ENCODE measurements around the gene ATF2. TPM values are rescaled to one million over a fixed set of nuclear protein-coding genes. Genes with fewer than 3 reads are reported as not detected.
"Not testable (repeated sequence)": the region's sequence is repeated elsewhere in the genome, so short reads cannot be mapped to it uniquely, and the experiment has no call there.

ATF2 gene
- total RNA-seq, 1 donor from 2014 or later = 59.8 TPM

GRCh38 chr2:175131252-175131651, 36.8 kb downstream of the ATF2 start:
- no peaks in the 10 kb centered on the region for H3K27me3 Mint-ChIP-seq (ENCODE audit: low read depth)
- no peaks in the 10 kb centered on the region for H3K9me3 Mint-ChIP-seq (ENCODE audit: low read depth)
- no peak for TF ChIP-seq CTCF (IDR thresholded peaks at IDR 0.05)
- no peak overlapping the region for H3K27ac Mint-ChIP-seq (ENCODE audit: unreplicated experiment)
- peaks cover 15% of the 10 kb centered on the region for H3K4me1 Mint-ChIP-seq (ENCODE audit: low read depth)
- no peak overlapping the region for H3K4me3 Mint-ChIP-seq (ENCODE audit: unreplicated experiment)
- peaks cover 23% of the 10 kb centered on the region for H3K36me3 Mint-ChIP-seq (ENCODE audit: low read depth)
- DNase-seq (ENCODE audit: low spot score) = no peak

GRCh38 chr2:175126661-175127060, 41.3 kb downstream of the ATF2 start:
- H3K4me1 Mint-ChIP-seq (ENCODE audit: low read depth) = peaks cover 10% of the 10 kb centered on the region
- H3K9me3 Mint-ChIP-seq (ENCODE audit: low read depth) = no peaks in the 10 kb centered on the region
- peaks cover 19% of the 10 kb centered on the region for H3K36me3 Mint-ChIP-seq (ENCODE audit: low read depth)
- no peaks in the 10 kb centered on the region for H3K27me3 Mint-ChIP-seq (ENCODE audit: low read depth)
- H3K27ac Mint-ChIP-seq (ENCODE audit: unreplicated experiment) = no peak overlapping the region
- no peak overlapping the region for H3K4me3 Mint-ChIP-seq (ENCODE audit: unreplicated experiment)
- no peak for TF ChIP-seq CTCF (IDR thresholded peaks at IDR 0.05)
- no peak for DNase-seq (ENCODE audit: low spot score)

GRCh38 chr2:175123254-175123653, 44.7 kb downstream of the ATF2 start:
- Mint-ChIP-seq H3K4me3 (ENCODE audit: unreplicated experiment) (no peak overlapping the region), H3K27ac (ENCODE audit: unreplicated experiment) (no peak overlapping the region), H3K36me3 (ENCODE audit: low read depth) (peaks cover 8% of the 10 kb centered on the region), H3K4me1 (ENCODE audit: low read depth) (peaks cover 7% of the 10 kb centered on the region), H3K27me3 (ENCODE audit: low read depth) (no peaks in the 10 kb centered on the region), H3K9me3 (ENCODE audit: low read depth) (no peaks in the 10 kb centered on the region)
- no peak for TF ChIP-seq CTCF (IDR thresholded peaks at IDR 0.05)
- no peak for DNase-seq (ENCODE audit: low spot score)

GRCh38 chr2:175111200-175111657, 56.8 kb downstream of the ATF2 start:
- peak; percentile 87 for TF ChIP-seq CTCF (IDR thresholded peaks at IDR 0.05)
- Mint-ChIP-seq H3K27ac (ENCODE audit: unreplicated experiment) (peak overlapping the region; percentile 64), H3K4me1 (ENCODE audit: low read depth) (peaks cover 17% of the 10 kb centered on the region), H3K4me3 (ENCODE audit: unreplicated experiment) (no peak overlapping the region), H3K36me3 (ENCODE audit: low read depth) (peaks cover 22% of the 10 kb centered on the region), H3K9me3 (ENCODE audit: low read depth) (no peaks in the 10 kb centered on the region), H3K27me3 (ENCODE audit: low read depth) (no peaks in the 10 kb centered on the region)
- DNase-seq (ENCODE audit: low spot score) = no peak

- Mint-ChIP-seq H3K36me3 (ENCODE audit: low read depth) (peaks cover 18% of the 10 kb centered on the region), H3K4me1 (ENCODE audit: low read depth) (peaks cover 17% of the 10 kb centered on the region)
- H3K27ac Mint-ChIP-seq (ENCODE audit: unreplicated experiment); H3K9me3 Mint-ChIP-seq (ENCODE audit: low read depth); H3K27me3 Mint-ChIP-seq (ENCODE audit: low read depth); DNase-seq (ENCODE audit: low spot score); H3K4me3 Mint-ChIP-seq (ENCODE audit: unreplicated experiment): not testable (repeated sequence)
These were observed 59.9 kb downstream of the ATF2 start for GRCh38 chr2:175108091-175108490.

GRCh38 chr2:175107146-175107545, 60.9 kb downstream of the ATF2 start:
- H3K27ac Mint-ChIP-seq (ENCODE audit: unreplicated experiment) = peak overlapping the region; percentile 74
- DNase-seq (ENCODE audit: low spot score) = no peak
- peaks cover 17% of the 10 kb centered on the region for H3K4me1 Mint-ChIP-seq (ENCODE audit: low read depth)
- H3K27me3 Mint-ChIP-seq (ENCODE audit: low read depth) = no peaks in the 10 kb centered on the region
- H3K9me3 Mint-ChIP-seq (ENCODE audit: low read depth) = no peaks in the 10 kb centered on the region
- H3K4me3 Mint-ChIP-seq (ENCODE audit: unreplicated experiment) = no peak overlapping the region
- no peak for TF ChIP-seq CTCF (IDR thresholded peaks at IDR 0.05)
- peaks cover 19% of the 10 kb centered on the region for H3K36me3 Mint-ChIP-seq (ENCODE audit: low read depth)
